Upper lobe of right lung (tissue), 1 donor: ENCODE data around the gene TRPM2. TPM values are rescaled to one million over a fixed set of nuclear protein-coding genes. Genes with fewer than 3 reads are reported as not detected.

Experiments
- ATAC-seq: fragments of 200-7000 bp; cut with Tn5 transposase; one replicate; pipeline ENCODE4 v1.9.1; 2020; ENCODE audit warnings: mild to moderate bottlenecking, moderate library complexity
- DNase-seq: peaks from one replicate; pipeline ENCODE4 v3.0.0-alpha.2; 2020
- H3K27ac ChIP-seq: fragments of 200-600 bp; one replicate; pipeline ENCODE4 v1.8.0; 2022
- H3K27me3 ChIP-seq: fragments of 200-600 bp; one replicate; pipeline ENCODE4 v1.8.0; 2022; ENCODE audit warnings: mild to moderate bottlenecking
- H3K36me3 ChIP-seq: fragments of 200-600 bp; one replicate; pipeline ENCODE4 v1.8.0; 2022
- H3K4me1 ChIP-seq: fragments of 200-600 bp; one replicate; pipeline ENCODE4 v1.8.0; 2022
- H3K4me3 ChIP-seq: fragments of 200-600 bp; one replicate; pipeline ENCODE4 v1.8.0; 2022; ENCODE audit warnings: mild to moderate bottlenecking
- H3K9me3 ChIP-seq: fragments of 200-600 bp; one replicate; pipeline ENCODE4 v1.8.0; 2022
- intact Hi-C: fragments of 100-400 bp; cut with DNase I; formaldehyde crosslinking; loops from one replicate; pipeline ENCODE4 v1.11.0; 2022
- total RNA-seq: library from RNA; stranded (reverse); fragmentation: NEBNext Ultra II Directional; extraction: Animal tissue kit (Norgen Biotek cat#: 25700); gene quantifications from one replicate; pipeline ENCODE4 v1.2.1, GENCODE V29; 2021
- TF ChIP-seq, protein P1 (sequence below): fragments of 200-600 bp; IDR thresholded peaks from one replicate; pipeline ENCODE4 v1.8.0; 2022; ENCODE audit warnings: antibody characterized with exemption
- donor health status: DM: no; HTN: yes; CAD: no; lungs with severe emphysema.

Gene TRPM2
- total RNA-seq, 1 donor from 2014 or later = 10.0 TPM

DNA sequence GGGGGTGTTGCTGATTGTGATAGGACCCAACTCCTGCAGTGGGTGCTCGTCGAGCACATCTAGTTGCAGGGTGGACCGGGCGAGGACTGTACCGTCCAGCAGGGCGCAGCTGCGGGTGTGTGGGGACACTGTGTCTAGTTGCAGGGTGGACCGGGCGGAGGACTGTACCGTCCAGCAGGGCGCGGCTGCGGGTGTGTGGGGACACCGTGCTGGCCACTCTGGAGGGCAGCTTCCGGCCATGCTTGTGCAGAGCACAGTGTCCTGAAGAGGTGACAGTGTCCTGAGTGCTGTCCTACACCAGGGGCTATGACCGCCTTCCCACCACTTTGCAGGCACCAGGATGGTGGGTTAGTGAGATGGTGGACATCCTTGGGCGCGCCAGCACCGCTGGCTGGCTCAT is 4.6 kb upstream of the TRPM2 start:
- Histone ChIP-seq H3K4me1 (peaks cover 11% of the 10 kb centered on the region), H3K27me3 (peaks cover 28% of the 10 kb centered on the region), H3K4me3 (no peak overlapping the region), H3K9me3 (no peaks in the 10 kb centered on the region), H3K27ac (no peak overlapping the region), H3K36me3 (no peaks in the 10 kb centered on the region)
- TF ChIP-seq, protein P1, sequence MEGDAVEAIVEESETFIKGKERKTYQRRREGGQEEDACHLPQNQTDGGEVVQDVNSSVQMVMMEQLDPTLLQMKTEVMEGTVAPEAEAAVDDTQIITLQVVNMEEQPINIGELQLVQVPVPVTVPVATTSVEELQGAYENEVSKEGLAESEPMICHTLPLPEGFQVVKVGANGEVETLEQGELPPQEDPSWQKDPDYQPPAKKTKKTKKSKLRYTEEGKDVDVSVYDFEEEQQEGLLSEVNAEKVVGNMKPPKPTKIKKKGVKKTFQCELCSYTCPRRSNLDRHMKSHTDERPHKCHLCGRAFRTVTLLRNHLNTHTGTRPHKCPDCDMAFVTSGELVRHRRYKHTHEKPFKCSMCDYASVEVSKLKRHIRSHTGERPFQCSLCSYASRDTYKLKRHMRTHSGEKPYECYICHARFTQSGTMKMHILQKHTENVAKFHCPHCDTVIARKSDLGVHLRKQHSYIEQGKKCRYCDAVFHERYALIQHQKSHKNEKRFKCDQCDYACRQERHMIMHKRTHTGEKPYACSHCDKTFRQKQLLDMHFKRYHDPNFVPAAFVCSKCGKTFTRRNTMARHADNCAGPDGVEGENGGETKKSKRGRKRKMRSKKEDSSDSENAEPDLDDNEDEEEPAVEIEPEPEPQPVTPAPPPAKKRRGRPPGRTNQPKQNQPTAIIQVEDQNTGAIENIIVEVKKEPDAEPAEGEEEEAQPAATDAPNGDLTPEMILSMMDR = no peak
- no peak for ATAC-seq
- intact Hi-C loops = no loop called here
- peak; percentile 65 for DNase-seq

DNA sequence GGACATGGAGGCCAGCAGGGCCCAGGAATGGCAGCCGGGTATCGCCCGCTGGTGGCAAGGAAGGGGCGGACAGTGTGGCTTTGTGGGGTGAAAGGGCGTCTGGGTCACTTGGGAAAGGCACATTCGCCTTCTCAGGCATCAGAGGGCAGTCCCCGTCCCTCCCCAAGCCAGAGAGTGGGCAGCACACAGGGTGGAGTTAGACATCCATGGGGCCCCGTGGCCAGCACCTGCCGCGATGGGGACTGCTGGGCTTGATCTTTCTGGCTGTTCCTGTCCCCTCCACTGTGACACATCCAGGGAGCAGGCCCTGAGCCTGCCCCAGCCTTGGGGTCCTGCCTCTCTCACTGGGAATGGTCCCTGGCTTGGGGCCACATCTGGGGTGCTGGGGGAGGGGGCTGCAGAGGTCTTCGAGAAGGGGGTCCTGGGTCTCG is 4.0 kb upstream of the TRPM2 start:
- no peak for ATAC-seq
- Histone ChIP-seq H3K27me3 (peaks cover 28% of the 10 kb centered on the region), H3K4me3 (no peak overlapping the region)

DNA sequence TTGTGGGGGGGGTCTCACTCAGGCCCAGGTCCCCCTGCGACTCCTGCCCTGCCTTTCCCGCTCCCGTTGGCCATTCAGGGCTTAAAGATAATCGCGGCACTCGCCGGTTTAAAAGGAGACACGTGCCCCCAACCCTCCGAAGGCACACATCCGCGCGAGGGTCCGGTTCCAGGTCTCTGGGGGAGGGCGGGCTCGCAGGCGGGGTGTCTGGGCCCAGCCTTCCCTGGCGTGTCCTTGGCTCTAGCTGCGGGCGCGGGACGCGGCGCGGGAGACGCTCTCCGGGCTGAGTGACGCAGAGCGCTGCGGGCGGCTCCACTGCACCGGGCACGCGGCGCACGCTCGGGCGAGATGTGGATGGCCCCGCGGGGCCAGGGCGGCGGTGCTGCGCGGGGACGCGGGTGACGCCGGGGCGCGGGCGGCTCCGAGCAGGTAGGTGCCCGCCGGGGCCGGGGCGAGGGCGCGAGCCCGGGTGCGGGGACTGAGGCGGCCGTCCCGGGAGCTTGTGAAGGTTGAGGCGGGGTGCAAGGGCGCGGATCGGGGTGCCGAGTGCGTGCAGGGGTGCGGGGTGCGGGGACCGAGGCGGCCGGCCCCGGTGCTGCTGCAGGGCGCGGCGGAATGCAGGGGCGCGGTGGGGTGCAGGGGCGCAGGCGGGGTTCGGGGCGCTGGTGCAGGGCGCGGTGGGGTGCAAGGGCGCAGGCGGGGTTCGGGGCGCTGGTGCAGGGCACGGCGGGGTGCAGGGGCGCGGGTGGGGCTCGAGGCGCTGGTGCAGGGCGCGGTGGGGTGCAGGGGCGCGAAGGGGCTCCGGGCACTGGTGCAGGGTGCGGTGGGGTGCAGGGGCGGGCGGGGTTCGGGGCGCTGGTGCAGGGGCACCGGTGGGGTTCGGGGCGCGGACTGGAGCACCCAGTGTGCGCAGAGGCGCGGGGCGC is 3.3 kb upstream of the TRPM2 start:
- Histone ChIP-seq H3K27ac (no peak overlapping the region), H3K4me3 (no peak overlapping the region), H3K27me3 (peaks cover 28% of the 10 kb centered on the region), H3K4me1 (peaks cover 17% of the 10 kb centered on the region), H3K36me3 (no peaks in the 10 kb centered on the region), H3K9me3 (no peaks in the 10 kb centered on the region)
- DNase-seq (no peak), ATAC-seq (no peak)
- intact Hi-C loops = no loop called here
- TF ChIP-seq, protein P1 = no peak

More for the DNA sequence above, 4.0 kb upstream of the TRPM2 start:
- Histone ChIP-seq H3K4me1 (peaks cover 16% of the 10 kb centered on the region), H3K36me3 (no peaks in the 10 kb centered on the region), H3K27ac (no peak overlapping the region), H3K9me3 (no peaks in the 10 kb centered on the region)
- DNase-seq = peak; percentile 61
- TF ChIP-seq, protein P1 = no peak
- intact Hi-C loops = no loop called here

DNA sequence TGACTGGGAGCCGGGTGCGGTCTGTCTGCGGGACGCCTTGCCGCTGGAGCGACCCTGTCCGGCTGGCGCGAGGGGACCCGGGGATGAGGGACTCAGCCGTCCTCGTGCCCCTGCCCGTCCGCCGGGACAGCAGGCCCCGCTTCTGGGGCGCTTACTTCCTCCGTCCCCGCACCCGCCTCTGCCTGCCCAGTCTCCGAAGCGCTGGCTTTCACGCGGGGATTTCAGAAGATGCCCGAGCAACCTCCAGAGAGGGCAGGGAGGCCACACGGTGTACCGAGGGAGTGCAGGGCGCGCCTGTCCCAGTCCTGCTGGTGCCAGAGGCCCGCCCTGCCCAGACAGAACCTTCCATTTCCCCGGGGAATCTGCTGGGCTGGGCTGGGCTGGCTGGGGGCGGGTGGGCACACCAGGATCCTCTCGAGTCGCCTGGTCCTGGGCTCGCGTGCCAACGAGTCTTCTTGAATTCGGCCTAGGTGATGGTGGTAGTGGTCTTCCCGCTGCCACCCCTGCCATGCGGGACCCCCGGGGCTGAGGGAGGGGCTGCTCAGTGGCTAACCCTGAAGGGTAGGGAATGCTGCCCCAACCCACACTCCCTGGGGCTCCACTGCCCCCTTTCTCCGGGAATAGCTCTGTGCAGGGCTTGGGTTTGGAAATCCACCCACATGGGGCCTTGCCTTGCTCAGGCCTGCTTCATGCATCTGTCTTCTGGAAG is 2.5 kb upstream of the TRPM2 start:
- DNase-seq (peak; percentile 67), ATAC-seq (no peak)
- Histone ChIP-seq H3K36me3 (no peaks in the 10 kb centered on the region), H3K4me1 (peaks cover 17% of the 10 kb centered on the region), H3K9me3 (no peaks in the 10 kb centered on the region), H3K27ac (no peak overlapping the region), H3K4me3 (no peak overlapping the region), H3K27me3 (peaks cover 28% of the 10 kb centered on the region)
- TF ChIP-seq, protein P1 = no peak
- intact Hi-C loops = no loop called here

DNA sequence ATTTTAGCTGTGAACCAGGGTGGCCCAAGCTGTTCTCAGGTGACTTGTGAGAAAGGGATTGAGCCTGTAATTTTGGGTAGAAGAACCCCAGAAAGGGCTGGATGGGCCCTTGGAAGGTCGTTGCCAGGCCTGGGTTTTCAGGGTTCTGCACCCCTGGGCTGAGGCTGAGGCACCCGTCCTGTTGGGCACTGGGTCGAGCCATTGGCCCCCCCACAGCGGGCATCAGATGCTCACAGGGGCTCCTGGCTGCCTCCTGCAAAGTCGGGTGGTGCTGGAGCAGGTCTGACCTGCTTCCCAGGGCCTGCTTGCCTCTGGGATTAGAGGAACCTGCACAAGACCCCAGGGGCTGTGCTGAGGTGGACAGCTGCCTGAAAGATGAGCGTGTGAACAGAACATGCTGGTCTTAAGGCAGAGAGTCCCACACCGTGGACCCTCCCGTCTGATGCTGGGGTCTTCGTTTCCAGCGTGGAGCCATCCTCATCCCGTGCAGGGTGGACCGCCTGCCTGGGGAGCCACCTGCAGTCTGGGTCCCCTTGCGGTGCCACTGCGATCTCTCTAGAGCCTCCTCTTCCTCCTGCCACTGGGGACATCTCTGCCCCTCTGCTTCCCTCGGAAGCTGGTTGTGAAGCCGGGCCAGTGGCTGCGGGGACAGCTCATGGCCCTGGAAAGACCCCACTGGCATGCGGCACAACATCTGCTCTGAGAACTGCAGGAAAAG is 1.7 kb upstream of the TRPM2 start:
- no peaks in the 10 kb centered on the region for H3K9me3 ChIP-seq
- H3K27me3 ChIP-seq = peaks cover 28% of the 10 kb centered on the region
- ATAC-seq (no peak), DNase-seq (peak; percentile 61)
- H3K4me1 ChIP-seq = peaks cover 17% of the 10 kb centered on the region
- intact Hi-C loops = no loop called here
- TF ChIP-seq, protein P1 = no peak
- no peaks in the 10 kb centered on the region for H3K36me3 ChIP-seq
- H3K27ac ChIP-seq = no peak overlapping the region
- no peak overlapping the region for H3K4me3 ChIP-seq
